Retinal pigment epithelial cell (primary cell): ENCODE measurements around the gene CCNL2.
"Not testable (repeated sequence)": the region's sequence is repeated elsewhere in the genome, so short reads cannot be mapped to it uniquely, and the experiment has no call there.

Experiments
- DNase-seq: peaks from one replicate; pipeline ENCODE4 v3.0.0-alpha.2; 2010; ENCODE audit warnings: low read depth
- H3K4me3 ChIP-seq: 2 replicates; pipeline ENCODE4 v1.5.1; 2011; ENCODE audit warnings: mild to moderate bottlenecking, low read length, control low read depth, moderate library complexity
- CTCF ChIP-seq: conservative IDR thresholded peaks from 2 replicates; pipeline ENCODE4 v1.5.1; 2011; ENCODE audit warnings: low read depth, low read length, control low read depth, inconsistent platforms

CCNL2 gene

GRCh38 chr1:1393428-1393827, 5.7 kb downstream of the CCNL2 start:
- H3K4me3 ChIP-seq = no peak overlapping the region
- DNase-seq = no peak
- TF ChIP-seq CTCF = no peak

GRCh38 chr1:1393014-1393413, 6.1 kb downstream of the CCNL2 start:
- no peak overlapping the region for H3K4me3 ChIP-seq
- no peak for DNase-seq
- TF ChIP-seq CTCF = no peak

GRCh38 chr1:1391225-1391624, 7.9 kb downstream of the CCNL2 start:
- H3K4me3 ChIP-seq = no peak overlapping the region
- no peak for DNase-seq
- TF ChIP-seq CTCF = no peak

- no peak for DNase-seq
- no peak for TF ChIP-seq CTCF
These were observed 8.5 kb downstream of the CCNL2 start for GRCh38 chr1:1390675-1391074.

GRCh38 chr1:1388078-1388472, 11.1 kb downstream of the CCNL2 start:
- no peak overlapping the region for H3K4me3 ChIP-seq
- no peak for DNase-seq
- TF ChIP-seq CTCF = no peak

More at GRCh38 chr1:1390675-1391074, 8.5 kb downstream of the CCNL2 start:
- no peak overlapping the region for H3K4me3 ChIP-seq

GRCh38 chr1:1387098-1388077, 11.7 kb downstream of the CCNL2 start:
- TF ChIP-seq CTCF = no peak
- DNase-seq = no peak
- H3K4me3 ChIP-seq = no peak overlapping the region

GRCh38 chr1:1385931-1386330, 13.2 kb downstream of the CCNL2 start:
- DNase-seq = no peak
- no peak for TF ChIP-seq CTCF
- H3K4me3 ChIP-seq = no peak overlapping the region

- DNase-seq, H3K4me3 ChIP-seq: not testable (repeated sequence)
These were observed 13.8 kb downstream of the CCNL2 start for GRCh38 chr1:1385339-1385738.
